Right lobe of liver (tissue), 4 donors: Measurements from ENCODE around the gene EIF3B.

Experiments used
- CTCF ChIP-seq, 4 donors: fragments of 200-600 bp in 3 of 4; fragments of 450-650 bp in 1 of 4; IDR thresholded peaks; one replicate each; pipeline versions ENCODE4 v1.5.1 to v1.8.0; 2016 to 2022; ENCODE audit warnings: antibody characterized with exemption in 4 of 4, mild to moderate bottlenecking in 2 of 4
- POLR2A ChIP-seq: fragments of 450-650 bp; IDR thresholded peaks from one replicate; pipeline ENCODE4 v1.6.1; 2017; ENCODE audit warnings: antibody characterized with exemption, mild to moderate bottlenecking
- donor health status: DM: no; HTN: no; CAD: no.
- donor health status: DM: no; HTN: no; CAD: no.
- donor health status: DM: no; HTN: yes; CAD: no.

DNA sequence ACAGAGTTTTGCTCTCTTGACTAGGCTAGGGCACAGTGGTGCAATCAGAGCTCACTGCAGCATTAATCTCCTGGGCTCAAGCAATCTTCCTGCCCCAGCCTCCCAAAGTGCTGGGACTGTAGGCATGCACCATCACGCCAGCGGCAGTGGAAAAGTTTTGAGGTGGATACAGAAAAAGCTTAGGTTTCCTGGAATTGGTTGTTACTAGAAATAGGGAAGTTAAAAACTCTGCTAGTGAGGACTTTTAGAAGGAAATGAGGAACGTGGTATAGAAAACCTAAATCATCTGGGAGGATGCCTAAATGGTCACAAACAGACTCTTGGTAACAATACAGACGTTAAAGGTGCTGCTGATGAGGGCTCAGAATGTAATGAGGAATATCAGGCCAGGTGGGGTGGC lies 29.5 kb upstream of the EIF3B start:
- no peak for TF ChIP-seq CTCF (IDR thresholded peaks at IDR 0.05)
- no peak for TF ChIP-seq POLR2A
